ENCODE measurements around the gene MMAA. TPM values are rescaled to one million over a fixed set of nuclear protein-coding genes. Genes with fewer than 3 reads are reported as not detected.
"Not testable (repeated sequence)": the region's sequence is repeated elsewhere in the genome, so short reads cannot be mapped to it uniquely, and the experiment has no call there.

The MMAA gene
- total and polyA plus RNA-seq, 2 donors (not counting 1 experiment from before 2014, with no cell fraction given): 3.9 to 9.0 TPM

GRCh38 chr4:145686991-145687390, 67.8 kb downstream of the MMAA start:
- Histone ChIP-seq H3K27me3 (replicated peaks in 1 of 4; ENCODE audit: control extremely low read depth in 1 of 4, control insufficient read depth in 3 of 4, insufficient read depth in 4 of 4, low read length in 3 of 4) (no peaks in the 10 kb centered on the region), H3K4me2 (replicated peaks; ENCODE audit: low read depth, low read length, poor library complexity, severe bottlenecking) (no peak overlapping the region), H3K36me3 (replicated peaks in 1 of 2; ENCODE audit: control extremely low read depth in 1 of 2, control insufficient read depth in 1 of 2, extremely low read depth in 1 of 2, insufficient read depth in 2 of 2, low read length in 1 of 2) (no peaks in the 10 kb centered on the region), H3K9ac (ENCODE audit: low read length) (no peak overlapping the region), H3K9me3 (ENCODE audit: control extremely low read depth in 1 of 3, control insufficient read depth in 2 of 3, insufficient read depth in 1 of 3, low read length in 2 of 3) (no peaks in the 10 kb centered on the region), H3K4me3 (ENCODE audit: control extremely low read depth in 1 of 5, extremely low read depth in 1 of 5, insufficient read depth in 1 of 5, low read depth in 2 of 5, low read length in 4 of 5) (no peak overlapping the region), H3K27ac (ENCODE audit: low read length in 2 of 2) (no peak overlapping the region), H3K4me1 (ENCODE audit: control insufficient read depth in 2 of 2, insufficient read depth in 2 of 2, low read length in 2 of 2) (no peaks in the 10 kb centered on the region), H2AFZ (ENCODE audit: insufficient read depth, low read depth, low read length, poor library complexity, severe bottlenecking) (no peak overlapping the region), H4K20me1 (ENCODE audit: control insufficient read depth, insufficient read depth, low read length, poor library complexity, severe bottlenecking) (no peaks in the 10 kb centered on the region), H3K79me2 (ENCODE audit: control insufficient read depth, insufficient read depth, low read length) (no peaks in the 10 kb centered on the region)
- Mint-ChIP-seq H3K4me3 (no peak overlapping the region), H3K27ac (no peak overlapping the region), H3K4me1 (no peaks in the 10 kb centered on the region), H3K27me3 (peaks cover 25% of the 10 kb centered on the region), H3K9me3 (ENCODE audit: insufficient read depth) (peaks cover 11% of the 10 kb centered on the region)
- no peak for TF ChIP-seq EZH2 (IDR thresholded peaks at IDR 0.05; ENCODE audit: borderline replicate concordance, insufficient read depth, low read depth, low read length, poor library complexity, severe bottlenecking)
- no peak for TF ChIP-seq CTCF (IDR thresholded peaks at IDR 0.05)
- CTCF ChIA-PET: no interaction called here
- ATAC-seq (ENCODE audit: low read depth): no peak
- POLR2A ChIA-PET: no interaction called here
- intact Hi-C loops (cut with micrococcal nuclease): no loop called here
- no peak for DNase-seq
- no CpG with 5 or more reads among the region's 2 CpGs for WGBS (ENCODE audit: insufficient coverage)

GRCh38 chr4:145690610-145691009, 71.4 kb downstream of the MMAA start:
- no CpG with 5 or more reads among the region's 3 CpGs for WGBS (ENCODE audit: insufficient coverage)
- Histone ChIP-seq H3K4me1 (ENCODE audit: control insufficient read depth in 2 of 2, insufficient read depth in 2 of 2, low read length in 2 of 2) (no peaks in the 10 kb centered on the region), H3K9me3 (ENCODE audit: control extremely low read depth in 1 of 3, control insufficient read depth in 2 of 3, insufficient read depth in 1 of 3, low read length in 2 of 3) (no peaks in the 10 kb centered on the region), H3K79me2 (ENCODE audit: control insufficient read depth, insufficient read depth, low read length) (no peaks in the 10 kb centered on the region), H3K36me3 (replicated peaks in 1 of 2; ENCODE audit: control extremely low read depth in 1 of 2, control insufficient read depth in 1 of 2, extremely low read depth in 1 of 2, insufficient read depth in 2 of 2, low read length in 1 of 2) (no peaks in the 10 kb centered on the region), H4K20me1 (ENCODE audit: control insufficient read depth, insufficient read depth, low read length, poor library complexity, severe bottlenecking) (no peaks in the 10 kb centered on the region), H3K4me2 (replicated peaks; ENCODE audit: low read depth, low read length, poor library complexity, severe bottlenecking) (no peak overlapping the region), H2AFZ (ENCODE audit: insufficient read depth, low read depth, low read length, poor library complexity, severe bottlenecking) (no peak overlapping the region), H3K4me3 (ENCODE audit: control extremely low read depth in 1 of 5, extremely low read depth in 1 of 5, insufficient read depth in 1 of 5, low read depth in 2 of 5, low read length in 4 of 5) (no peak overlapping the region), H3K27ac (ENCODE audit: low read length in 2 of 2) (no peak overlapping the region), H3K9ac (ENCODE audit: low read length) (no peak overlapping the region), H3K27me3 (replicated peaks in 1 of 4; ENCODE audit: control extremely low read depth in 1 of 4, control insufficient read depth in 3 of 4, insufficient read depth in 4 of 4, low read length in 3 of 4) (no peaks in the 10 kb centered on the region)
- ATAC-seq (ENCODE audit: low read depth): no peak
- ChIA-PET CTCF (no interaction called here), POLR2A (no interaction called here)
- DNase-seq: no peak
- Mint-ChIP-seq H3K4me3 (no peak overlapping the region), H3K9me3 (ENCODE audit: insufficient read depth) (peaks cover 11% of the 10 kb centered on the region), H3K4me1 (no peaks in the 10 kb centered on the region), H3K27ac (no peak overlapping the region), H3K27me3 (peaks cover 7% of the 10 kb centered on the region)
- intact Hi-C loops (cut with micrococcal nuclease): no loop called here
- TF ChIP-seq CTCF (IDR thresholded peaks at IDR 0.05): no peak

DNA sequence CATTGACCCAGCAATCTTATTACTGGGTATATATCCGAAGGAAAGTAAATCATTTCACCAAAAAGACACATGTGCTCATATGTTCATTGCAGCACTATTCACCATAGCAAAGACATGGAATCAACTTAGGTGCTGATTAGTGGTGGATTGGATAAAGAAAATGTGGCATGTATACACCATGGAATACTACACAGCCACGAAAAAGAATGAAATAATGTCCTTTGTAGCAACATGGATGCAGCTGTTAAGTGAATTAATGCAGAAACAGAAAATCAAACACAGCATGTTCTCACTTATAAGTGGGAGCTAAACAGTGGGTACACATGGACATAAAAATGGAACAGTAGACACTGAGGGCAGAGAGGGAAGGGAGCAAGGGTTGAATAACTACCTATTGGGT, 72.2 kb downstream of the MMAA start:
- H3K9me3 ChIP-seq (ENCODE audit: control extremely low read depth in 1 of 3, control insufficient read depth in 2 of 3, insufficient read depth in 1 of 3, low read length in 2 of 3); H3K27me3 Mint-ChIP-seq; H3K27me3 ChIP-seq (replicated peaks in 1 of 4; ENCODE audit: control extremely low read depth in 1 of 4, control insufficient read depth in 3 of 4, insufficient read depth in 4 of 4, low read length in 3 of 4); ATAC-seq (ENCODE audit: low read depth); H3K4me3 Mint-ChIP-seq; H3K9ac ChIP-seq (ENCODE audit: low read length); H3K4me2 ChIP-seq (replicated peaks; ENCODE audit: low read depth, low read length, poor library complexity, severe bottlenecking); H3K4me1 Mint-ChIP-seq; H3K79me2 ChIP-seq (ENCODE audit: control insufficient read depth, insufficient read depth, low read length); H4K20me1 ChIP-seq (ENCODE audit: control insufficient read depth, insufficient read depth, low read length, poor library complexity, severe bottlenecking); H3K36me3 ChIP-seq (replicated peaks in 1 of 2; ENCODE audit: control extremely low read depth in 1 of 2, control insufficient read depth in 1 of 2, extremely low read depth in 1 of 2, insufficient read depth in 2 of 2, low read length in 1 of 2); H3K4me1 ChIP-seq (ENCODE audit: control insufficient read depth in 2 of 2, insufficient read depth in 2 of 2, low read length in 2 of 2); intact Hi-C loops (cut with micrococcal nuclease); H2AFZ ChIP-seq (ENCODE audit: insufficient read depth, low read depth, low read length, poor library complexity, severe bottlenecking); DNase-seq; CTCF ChIA-PET; H3K4me3 ChIP-seq (ENCODE audit: control extremely low read depth in 1 of 5, extremely low read depth in 1 of 5, insufficient read depth in 1 of 5, low read depth in 2 of 5, low read length in 4 of 5); H3K27ac Mint-ChIP-seq; POLR2A ChIA-PET; H3K27ac ChIP-seq (ENCODE audit: low read length in 2 of 2): not testable (repeated sequence)
- H3K9me3 Mint-ChIP-seq (ENCODE audit: insufficient read depth): peaks cover 11% of the 10 kb centered on the region
- WGBS (ENCODE audit: insufficient coverage): no CpG with 5 or more reads among the region's 2 CpGs
